T-helper 1 cell (primary cell): ENCODE results near the gene IFNL2.
A peak's percentile ranks its signal among the peaks of the same experiment; 100 is the strongest.
"Not testable (repeated sequence)": the region's sequence is repeated elsewhere in the genome, so short reads cannot be mapped to it uniquely, and the experiment has no call there.

ENCODE experiments used
- DNase-seq, 5 donors: peaks; one replicate each; pipeline ENCODE4 v3.0.0-alpha.2; 2012 to 2020
- total RNA-seq, 4 donors: gene quantifications; one replicate each; lab custom pipeline; 2026; lab: John Stamatoyannopoulos, UW

Gene IFNL2
- total RNA-seq: 0 reads per million in 4 donors

- not testable (repeated sequence) for DNase-seq
These were observed at the start of gene IFNL2 for GRCh38 chr19:39268085-39268484. Gene IFNL2, plus strand, starts transcription at chr19:39268396. Its CDS starts 173 bp downstream, at chr19:39268569.

GRCh38 chr19:39219108-39219507, 49.1 kb upstream of the IFNL2 start:
- not testable (repeated sequence) for DNase-seq

GRCh38 chr19:39223703-39224279, 44.4 kb upstream of the IFNL2 start:
- no peak for DNase-seq

- no peak for DNase-seq
These were observed 43.3 kb upstream of the IFNL2 start for GRCh38 chr19:39224910-39225309.

GRCh38 chr19:39230096-39230764, 38.0 kb upstream of the IFNL2 start:
- no peak for DNase-seq

GRCh38 chr19:39232708-39233107, 35.5 kb upstream of the IFNL2 start:
- DNase-seq: no peak

GRCh38 chr19:39236527-39236926, 31.7 kb upstream of the IFNL2 start:
- DNase-seq: peak in 1 of 5 donors; percentile 20

GRCh38 chr19:39237200-39238184, 30.7 kb upstream of the IFNL2 start:
- DNase-seq: peak in 4 of 5 donors; percentile 11 to 31 (median 24)

GRCh38 chr19:39238209-39238608, 30.0 kb upstream of the IFNL2 start:
- no peak for DNase-seq

- DNase-seq: no peak
These were observed 29.3 kb upstream of the IFNL2 start for GRCh38 chr19:39238944-39239343.

GRCh38 chr19:39240421-39240820, 27.8 kb upstream of the IFNL2 start:
- no peak for DNase-seq

- not testable (repeated sequence) for DNase-seq
These were observed 24.5 kb upstream of the IFNL2 start for GRCh38 chr19:39243741-39244140.

- DNase-seq: not testable (repeated sequence)
These were observed 23.6 kb upstream of the IFNL2 start, which contains the start of gene IFNL3 for GRCh38 chr19:39244410-39245100. Gene IFNL3, minus strand, starts transcription at chr19:39245006. Its CDS starts 39 bp downstream, at chr19:39244967.

GRCh38 chr19:39245166-39245565, 23.0 kb upstream of the IFNL2 start:
- not testable (repeated sequence) for DNase-seq

- peak in 1 of 5 donors; percentile 23 for DNase-seq
These were observed 21.1 kb upstream of the IFNL2 start for GRCh38 chr19:39246951-39247669.

GRCh38 chr19:39247701-39248664, 20.2 kb upstream of the IFNL2 start:
- DNase-seq: no peak

GRCh38 chr19:39248806-39249205, 19.4 kb upstream of the IFNL2 start, which contains the start of gene IFNL4:
Gene IFNL4, minus strand, starts transcription at chr19:39248856.
- no peak for DNase-seq

- DNase-seq: no peak
These were observed 17.1 kb upstream of the IFNL2 start for GRCh38 chr19:39251081-39251480.

GRCh38 chr19:39251846-39252245, 16.4 kb upstream of the IFNL2 start:
- no peak for DNase-seq

- no peak for DNase-seq
These were observed 15.7 kb upstream of the IFNL2 start for GRCh38 chr19:39252458-39252857.
